ENCODE data around the gene TAF5.

DNA sequence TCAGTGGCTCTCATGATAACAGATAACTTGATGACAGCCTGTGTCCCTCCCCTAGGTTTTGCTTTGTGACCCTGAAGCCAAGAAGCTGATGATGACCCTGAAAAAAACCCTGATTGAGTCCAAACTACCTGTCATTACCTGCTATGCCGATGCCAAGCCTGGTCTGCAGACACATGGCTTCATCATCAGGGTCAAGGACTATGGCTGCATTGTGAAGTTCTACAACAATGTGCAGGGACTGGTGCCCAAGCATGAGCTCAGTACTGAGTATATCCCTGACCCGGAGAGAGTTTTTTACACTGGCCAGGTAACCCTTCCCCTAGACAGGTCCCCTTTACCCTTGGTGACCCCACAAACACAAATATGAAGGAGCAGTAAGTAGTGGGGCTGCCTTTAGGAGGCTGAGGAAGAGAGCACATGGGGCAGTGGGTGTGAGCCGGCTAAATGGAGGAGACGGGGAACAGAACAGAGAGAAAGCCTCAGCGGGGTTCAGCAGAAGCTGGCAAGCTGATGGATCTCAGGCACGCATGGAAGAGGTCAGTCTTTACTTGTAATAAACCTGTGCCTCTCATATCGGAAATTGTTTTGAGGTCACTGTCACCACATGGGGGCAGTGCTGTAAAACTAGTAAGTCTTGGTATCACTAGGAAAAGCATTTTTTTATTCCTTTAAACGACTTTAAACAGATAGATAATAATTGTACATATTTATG is 48.8 kb downstream of the TAF5 start:
- no peak for TF ChIP-seq EZH2 (IDR thresholded peaks at IDR 0.05)
- no peak for TF ChIP-seq POLR2AphosphoS5 (IDR thresholded peaks at IDR 0.05; ENCODE audit: borderline replicate concordance, low read depth, low read length)

All from SK-N-MC (cell line).